HG02759 (cell line): Measurements from ENCODE around the gene GTPBP6.

Experiments
- ATAC-seq: cut with Tn5 transposase; IDR thresholded peaks from one replicate; pipeline ENCODE4 v1.9.1; 2021; ENCODE audit warnings: mild to moderate bottlenecking, moderate library complexity; ENCODE audit not compliant: unreplicated experiment

The GTPBP6 gene, protein sequence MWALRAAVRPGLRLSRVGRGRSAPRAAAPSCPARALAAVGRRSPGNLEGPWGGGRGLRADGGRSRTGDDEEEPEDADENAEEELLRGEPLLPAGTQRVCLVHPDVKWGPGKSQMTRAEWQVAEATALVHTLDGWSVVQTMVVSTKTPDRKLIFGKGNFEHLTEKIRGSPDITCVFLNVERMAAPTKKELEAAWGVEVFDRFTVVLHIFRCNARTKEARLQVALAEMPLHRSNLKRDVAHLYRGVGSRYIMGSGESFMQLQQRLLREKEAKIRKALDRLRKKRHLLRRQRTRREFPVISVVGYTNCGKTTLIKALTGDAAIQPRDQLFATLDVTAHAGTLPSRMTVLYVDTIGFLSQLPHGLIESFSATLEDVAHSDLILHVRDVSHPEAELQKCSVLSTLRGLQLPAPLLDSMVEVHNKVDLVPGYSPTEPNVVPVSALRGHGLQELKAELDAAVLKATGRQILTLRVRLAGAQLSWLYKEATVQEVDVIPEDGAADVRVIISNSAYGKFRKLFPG

DNA sequence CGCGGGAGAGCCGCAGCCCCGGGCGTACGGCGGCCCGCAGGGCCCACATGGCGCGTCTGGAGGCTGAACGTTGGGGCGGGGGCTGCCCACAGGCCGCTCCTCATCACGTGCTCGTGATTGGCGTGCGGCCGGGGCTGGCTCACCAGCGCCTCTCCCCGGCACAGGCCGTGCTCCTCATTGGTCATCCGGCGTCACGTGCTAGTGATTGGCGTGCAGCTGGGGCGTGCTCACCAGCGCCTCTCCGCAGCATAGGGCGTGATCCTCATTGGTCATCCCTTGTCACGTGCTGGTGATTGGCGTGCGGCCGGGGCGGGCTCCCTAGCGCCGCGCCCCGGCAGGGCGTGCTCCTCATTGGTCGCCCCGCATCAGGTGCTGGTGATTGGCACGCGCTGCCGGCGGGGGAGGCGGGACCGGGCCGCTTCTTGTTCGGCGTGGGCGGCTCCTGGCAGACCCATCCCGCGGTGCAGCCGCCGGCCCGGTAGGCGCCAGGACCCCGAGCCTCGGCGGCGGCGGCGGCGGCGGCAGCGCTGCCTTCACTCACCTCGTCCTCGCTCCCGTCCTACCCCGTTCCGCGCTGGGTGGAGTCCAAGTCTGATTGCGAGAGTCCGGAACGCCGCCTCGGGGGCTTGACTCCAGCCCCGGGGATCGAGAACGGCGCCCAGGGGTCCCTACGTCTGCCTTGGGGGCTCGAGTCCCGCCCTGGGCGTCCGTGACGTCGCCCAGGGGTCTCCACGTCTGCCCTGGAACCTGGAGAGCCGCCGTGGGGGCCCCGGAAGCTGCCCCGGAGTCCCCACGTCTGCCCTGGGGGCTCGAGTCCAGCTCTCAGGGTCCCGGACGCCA lies at the start of gene GTPBP6:
Gene GTPBP6, minus strand, starts transcription at position 58 of the 840 bp plus-strand sequence. Its CDS starts 9 bp downstream, at position 49.
- ATAC-seq = peak; percentile 81

GRCh38 chrX:367866-368265 lies 49.3 kb upstream of the GTPBP6 start:
- ATAC-seq = no peak

DNA sequence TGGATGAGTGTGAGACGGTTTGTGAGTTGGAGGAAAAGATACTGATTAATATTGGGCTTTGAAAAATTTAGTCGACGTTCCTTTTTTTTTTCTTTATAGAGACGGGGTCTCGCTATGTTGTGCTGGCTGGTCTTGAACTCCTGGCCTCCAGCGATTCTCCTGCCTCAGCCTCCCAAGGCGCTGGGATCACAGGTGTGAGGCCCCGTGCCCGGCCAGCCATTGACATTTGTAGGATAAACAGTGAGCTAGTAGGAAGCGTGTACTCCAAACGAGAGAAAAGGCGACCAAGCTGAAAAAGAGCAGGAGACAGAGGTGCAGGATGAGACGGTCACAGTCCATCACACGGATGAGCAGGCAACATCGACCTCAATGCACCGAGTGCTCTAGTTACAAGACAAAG lies 48.8 kb upstream of the GTPBP6 start:
- no peak for ATAC-seq

DNA sequence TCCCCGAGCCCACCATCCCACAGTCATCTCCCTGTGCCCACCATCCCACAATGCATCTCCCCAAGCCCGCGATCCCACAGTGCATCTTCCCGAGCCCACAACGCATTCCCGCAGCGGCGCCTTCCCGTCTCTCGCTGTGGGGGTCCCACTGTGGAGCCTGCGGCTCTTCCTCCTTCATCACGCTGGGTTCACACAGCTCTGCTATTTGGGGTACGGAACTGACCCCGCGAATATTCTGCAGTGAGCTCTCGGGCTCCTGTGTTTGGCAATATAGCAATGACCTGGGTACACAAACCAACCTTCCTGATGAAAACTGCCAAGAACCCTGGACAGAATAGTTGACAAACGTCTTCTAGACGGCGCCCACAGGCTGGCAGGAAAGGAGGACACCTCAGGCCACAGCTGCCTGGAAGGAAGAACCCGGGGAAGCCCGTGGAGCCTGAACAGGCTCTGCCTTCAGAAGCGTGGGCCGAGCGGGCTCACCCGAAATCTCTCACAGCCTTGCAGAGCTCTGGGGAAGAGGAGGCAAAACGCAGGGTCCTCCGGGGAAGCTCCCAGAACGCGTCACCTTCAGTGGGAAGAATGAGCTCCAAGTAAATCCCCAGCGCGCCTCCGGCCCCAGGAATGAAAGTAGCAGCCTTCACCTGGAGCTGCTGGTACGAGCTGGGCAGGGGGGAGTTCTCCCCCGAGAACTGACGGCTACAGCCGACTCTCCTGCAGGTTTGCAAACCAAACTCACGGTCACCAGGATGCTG lies 45.2 kb upstream of the GTPBP6 start:
- ATAC-seq = no peak

GRCh38 chrX:362937-363620 lies 44.5 kb upstream of the GTPBP6 start:
- ATAC-seq = no peak

GRCh38 chrX:362351-362750 lies 43.8 kb upstream of the GTPBP6 start:
- ATAC-seq = no peak

- no peak for ATAC-seq
Observed at GRCh38 chrX:361231-362145, 42.9 kb upstream of the GTPBP6 start.

GRCh38 chrX:360496-361150 lies 42.0 kb upstream of the GTPBP6 start:
- ATAC-seq = no peak

- no peak for ATAC-seq
Observed at GRCh38 chrX:358651-359143, 40.1 kb upstream of the GTPBP6 start.

DNA sequence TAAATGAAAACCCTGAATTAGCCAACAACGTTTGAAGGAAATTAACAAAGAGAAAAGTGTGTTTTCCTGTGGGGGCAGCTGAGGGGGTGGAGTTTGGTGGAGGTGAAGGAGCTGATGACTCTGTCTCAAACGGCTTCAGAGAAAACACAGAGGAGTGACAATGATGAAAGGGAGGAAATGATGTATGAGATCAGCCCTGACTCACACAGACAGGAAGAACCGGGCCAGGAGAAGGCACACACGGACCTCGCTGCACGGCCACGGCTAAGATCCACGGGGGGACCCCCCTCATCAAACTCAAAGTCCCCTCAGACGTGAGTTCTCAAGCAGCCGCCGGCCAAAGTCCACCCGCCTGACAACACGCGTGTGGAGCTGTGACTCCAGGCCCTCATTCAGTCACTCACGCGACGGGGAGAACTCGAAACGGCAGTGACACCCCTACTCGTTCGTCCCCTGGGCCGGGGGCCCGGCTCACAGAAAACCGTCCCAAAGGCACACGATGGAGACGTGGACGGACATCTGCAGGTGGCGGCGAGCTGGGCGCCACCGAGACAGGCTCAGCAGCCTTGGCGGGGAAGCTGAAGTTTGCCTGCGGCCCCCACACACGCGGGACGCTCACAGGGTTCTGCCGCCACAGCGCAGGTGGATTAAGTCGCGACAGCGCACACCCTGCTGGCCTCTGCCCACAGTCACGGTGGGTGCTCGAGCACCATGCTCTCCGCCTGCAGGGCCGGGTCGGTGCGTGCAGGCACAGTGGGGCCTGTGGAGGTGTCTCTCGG lies 39.3 kb upstream of the GTPBP6 start:
- no peak for ATAC-seq

DNA sequence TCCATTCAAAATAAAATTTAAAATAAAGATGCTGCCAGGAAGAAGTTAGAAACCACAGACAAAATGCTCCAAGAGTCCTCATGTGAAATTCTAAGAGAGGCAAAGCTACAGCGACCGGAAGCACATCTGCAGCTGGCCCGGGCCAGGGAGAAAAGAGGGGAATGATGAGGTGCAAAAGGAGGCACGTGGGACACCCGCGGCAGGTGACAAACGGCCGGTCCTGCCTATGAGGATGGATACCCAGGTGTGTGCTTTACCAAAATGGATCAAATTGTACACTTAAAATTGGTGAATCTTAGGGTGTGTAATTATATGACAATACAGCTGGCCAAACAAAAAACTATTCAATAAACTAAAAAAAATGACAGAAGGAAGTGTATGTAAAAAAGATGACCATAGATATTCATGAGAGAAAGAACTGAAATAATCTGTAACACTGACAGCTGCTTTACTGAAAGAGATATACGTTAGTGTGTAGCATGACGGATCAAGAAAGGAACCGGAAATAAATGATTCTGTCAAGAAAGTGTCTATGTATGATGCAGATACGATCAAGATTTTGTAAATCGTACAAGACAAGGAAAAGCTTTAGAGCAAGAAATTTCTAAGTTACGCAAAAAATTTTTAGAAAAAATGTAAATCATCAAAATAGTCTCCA lies 38.6 kb upstream of the GTPBP6 start:
- no peak for ATAC-seq

DNA sequence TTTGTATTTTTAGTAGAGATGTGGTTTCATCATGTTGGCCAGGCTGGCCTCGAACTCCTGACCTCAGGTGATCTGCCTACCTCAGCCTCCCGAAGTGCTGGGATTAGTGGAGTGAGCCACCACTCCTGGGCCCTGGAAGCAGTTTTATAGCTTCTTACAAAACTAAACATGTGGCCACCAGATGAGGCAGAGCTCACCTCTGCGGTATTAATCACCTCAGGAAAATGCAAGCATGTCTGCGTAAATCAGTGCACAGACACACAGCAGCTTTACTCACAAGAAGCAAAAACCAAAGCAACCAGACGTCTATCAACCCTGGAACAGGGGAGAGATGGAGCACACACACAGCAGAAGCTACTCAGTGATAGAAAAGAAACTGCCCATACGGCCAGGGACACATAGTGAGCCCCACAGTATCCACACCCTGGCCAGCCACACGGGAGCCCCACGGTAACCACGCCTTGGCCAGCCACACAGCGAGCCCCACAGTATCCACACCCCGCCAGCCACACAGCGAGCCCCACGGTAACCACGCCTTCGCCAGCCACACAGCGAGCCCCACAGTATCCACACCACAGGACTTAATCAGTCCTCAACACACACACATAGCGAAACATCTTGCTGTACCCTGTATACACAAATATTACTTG lies 37.9 kb upstream of the GTPBP6 start:
- ATAC-seq = no peak

DNA sequence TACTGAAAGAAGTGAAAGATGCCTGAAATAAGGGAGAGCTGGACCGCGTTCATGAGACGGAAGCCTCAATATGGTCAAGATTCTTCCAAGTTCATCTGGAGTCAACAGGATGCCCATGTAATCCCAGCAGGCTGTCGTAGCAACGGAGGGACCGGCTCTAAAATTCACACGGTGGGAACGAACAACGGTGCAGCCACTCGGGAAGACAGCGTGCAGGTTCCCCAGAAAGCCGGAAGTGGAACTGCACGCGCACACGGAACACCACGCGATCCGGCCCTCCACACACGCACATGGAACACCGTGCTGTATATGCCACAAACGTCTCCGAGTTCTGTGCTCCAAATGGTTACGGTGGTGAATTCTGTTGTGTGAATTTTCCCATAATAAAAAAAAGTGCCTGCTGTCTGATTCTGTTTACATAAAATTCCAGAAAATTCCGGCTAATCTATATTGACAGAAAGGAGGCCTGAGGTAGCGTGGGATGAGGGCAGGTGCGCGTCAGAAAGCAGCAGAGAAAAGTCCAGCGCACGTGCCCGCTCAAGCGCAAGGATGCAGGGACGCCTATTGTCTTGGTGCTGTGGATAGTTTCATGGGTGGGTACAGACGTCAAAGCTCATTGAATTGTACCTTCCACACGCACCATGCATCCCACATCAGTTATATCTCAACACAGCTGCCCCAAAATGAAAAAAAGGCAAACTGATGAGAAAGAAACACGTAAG lies 36.9 kb upstream of the GTPBP6 start:
- no peak for ATAC-seq

DNA sequence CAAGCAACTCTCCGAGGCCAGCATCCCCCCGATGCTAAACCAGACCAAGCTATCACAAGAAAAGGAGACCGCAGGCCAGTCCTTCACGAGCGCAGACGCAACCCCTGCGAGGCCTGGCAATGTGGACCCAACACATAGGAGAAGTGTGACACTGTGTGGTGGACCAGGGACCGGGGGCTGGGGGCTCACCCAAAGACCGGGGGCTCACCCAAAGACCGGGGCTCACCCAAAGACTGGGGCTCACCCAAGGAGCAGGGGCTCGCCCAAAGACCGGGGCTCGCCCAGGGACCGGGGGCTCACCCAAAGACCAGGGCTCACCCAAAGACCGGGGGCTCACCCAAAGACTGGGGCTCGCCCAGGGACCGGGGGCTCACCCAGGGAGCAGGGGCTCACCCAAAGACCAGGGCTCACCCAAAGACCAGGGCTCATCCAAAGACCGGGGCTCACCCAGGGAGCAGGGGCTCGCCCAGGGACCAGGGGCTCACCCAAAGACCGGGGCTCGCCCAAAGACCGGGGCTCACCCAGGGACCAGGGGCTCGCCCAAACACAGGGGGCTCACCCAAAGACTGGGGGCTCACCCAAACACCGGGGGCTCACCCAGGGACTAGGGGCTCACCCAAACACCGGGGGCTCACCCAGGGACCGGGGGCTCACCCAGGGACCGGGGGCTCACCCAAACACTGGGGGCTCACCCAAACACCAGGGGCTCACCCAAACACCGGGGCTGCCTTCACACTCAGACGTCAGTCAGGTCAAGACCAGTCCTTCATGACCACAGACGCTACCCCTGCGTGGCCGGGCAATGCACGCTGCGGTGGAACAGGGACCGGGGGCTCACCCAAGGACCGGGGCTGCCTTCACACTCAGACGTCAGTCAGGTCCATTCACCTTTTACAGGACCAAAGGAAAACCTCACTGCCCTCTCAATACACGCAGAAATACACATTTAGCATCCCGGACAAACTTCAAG lies 35.3 kb upstream of the GTPBP6 start:
- ATAC-seq = no peak
